NCI-H82 treated with DMSO at 0.1 percent for 48 hours (cell line): ENCODE data around the gene SLC35G3.
"Not testable (repeated sequence)": the region's sequence is repeated elsewhere in the genome, so short reads cannot be mapped to it uniquely, and the experiment has no call there.

Experiments used
- DNase-seq: peaks from one replicate; lab custom pipeline; 2025; ENCODE audit not compliant: unreplicated experiment; lab: John Stamatoyannopoulos, UW

Gene SLC35G3

GRCh38 chr17:35194001-35194400, at the start of gene SLC35G3:
Gene SLC35G3, minus strand, starts transcription at chr17:35194393. Its CDS starts 86 bp downstream, at chr17:35194307.
- not testable (repeated sequence) for DNase-seq

GRCh38 chr17:35243561-35244340, 49.6 kb upstream of the SLC35G3 start:
- DNase-seq, result no peak

GRCh38 chr17:35242805-35243560, 48.8 kb upstream of the SLC35G3 start, which contains the start of gene SLFN5:
Gene SLFN5, plus strand, starts transcription at chr17:35243072. Its CDS starts 15,619 bp downstream, at chr17:35258691.
- DNase-seq, result no peak

GRCh38 chr17:35242158-35242804, 48.1 kb upstream of the SLC35G3 start:
- DNase-seq, result no peak

GRCh38 chr17:35241520-35241919, 47.3 kb upstream of the SLC35G3 start:
- DNase-seq, result no peak

GRCh38 chr17:35240861-35241260, 46.7 kb upstream of the SLC35G3 start:
- DNase-seq, result no peak

GRCh38 chr17:35239823-35240222, 45.6 kb upstream of the SLC35G3 start:
- no peak for DNase-seq

- no peak for DNase-seq
Observed at GRCh38 chr17:35238821-35239220, 44.6 kb upstream of the SLC35G3 start.

- DNase-seq, result no peak
Observed at GRCh38 chr17:35236821-35237220, 42.6 kb upstream of the SLC35G3 start.

- no peak for DNase-seq
Observed at GRCh38 chr17:35235917-35236316, 41.7 kb upstream of the SLC35G3 start.

GRCh38 chr17:35235289-35235688, 41.1 kb upstream of the SLC35G3 start:
- DNase-seq, result no peak

- not testable (repeated sequence) for DNase-seq
Observed at GRCh38 chr17:35234315-35234714, 40.1 kb upstream of the SLC35G3 start.

GRCh38 chr17:35229638-35230037, 35.4 kb upstream of the SLC35G3 start:
- DNase-seq, result no peak

- DNase-seq, result no peak
Observed at GRCh38 chr17:35227546-35227945, 33.4 kb upstream of the SLC35G3 start.

GRCh38 chr17:35224436-35224835, 30.2 kb upstream of the SLC35G3 start:
- no peak for DNase-seq

- DNase-seq, result no peak
Observed at GRCh38 chr17:35222452-35222851, 28.3 kb upstream of the SLC35G3 start.

GRCh38 chr17:35218915-35219314, 24.7 kb upstream of the SLC35G3 start:
- no peak for DNase-seq

GRCh38 chr17:35217107-35217506, 22.9 kb upstream of the SLC35G3 start:
- DNase-seq, result no peak

GRCh38 chr17:35214631-35215273, 20.6 kb upstream of the SLC35G3 start:
- DNase-seq, result no peak

GRCh38 chr17:35214192-35214591, 20.0 kb upstream of the SLC35G3 start:
- no peak for DNase-seq

GRCh38 chr17:35213412-35213940, 19.3 kb upstream of the SLC35G3 start:
- DNase-seq, result no peak
